ENCODE data around the gene ZMYND11.

The ZMYND11 gene

GRCh38 chr10:266974-267425, 131.7 kb downstream of the ZMYND11 start:
- DNase-seq (ENCODE audit: extremely low read depth, low read depth), result no peak
- TF ChIP-seq, protein P1, sequence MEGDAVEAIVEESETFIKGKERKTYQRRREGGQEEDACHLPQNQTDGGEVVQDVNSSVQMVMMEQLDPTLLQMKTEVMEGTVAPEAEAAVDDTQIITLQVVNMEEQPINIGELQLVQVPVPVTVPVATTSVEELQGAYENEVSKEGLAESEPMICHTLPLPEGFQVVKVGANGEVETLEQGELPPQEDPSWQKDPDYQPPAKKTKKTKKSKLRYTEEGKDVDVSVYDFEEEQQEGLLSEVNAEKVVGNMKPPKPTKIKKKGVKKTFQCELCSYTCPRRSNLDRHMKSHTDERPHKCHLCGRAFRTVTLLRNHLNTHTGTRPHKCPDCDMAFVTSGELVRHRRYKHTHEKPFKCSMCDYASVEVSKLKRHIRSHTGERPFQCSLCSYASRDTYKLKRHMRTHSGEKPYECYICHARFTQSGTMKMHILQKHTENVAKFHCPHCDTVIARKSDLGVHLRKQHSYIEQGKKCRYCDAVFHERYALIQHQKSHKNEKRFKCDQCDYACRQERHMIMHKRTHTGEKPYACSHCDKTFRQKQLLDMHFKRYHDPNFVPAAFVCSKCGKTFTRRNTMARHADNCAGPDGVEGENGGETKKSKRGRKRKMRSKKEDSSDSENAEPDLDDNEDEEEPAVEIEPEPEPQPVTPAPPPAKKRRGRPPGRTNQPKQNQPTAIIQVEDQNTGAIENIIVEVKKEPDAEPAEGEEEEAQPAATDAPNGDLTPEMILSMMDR (IDR thresholded peaks at IDR 0.05; ENCODE audit: low read depth, low read length), result no peak

DNA sequence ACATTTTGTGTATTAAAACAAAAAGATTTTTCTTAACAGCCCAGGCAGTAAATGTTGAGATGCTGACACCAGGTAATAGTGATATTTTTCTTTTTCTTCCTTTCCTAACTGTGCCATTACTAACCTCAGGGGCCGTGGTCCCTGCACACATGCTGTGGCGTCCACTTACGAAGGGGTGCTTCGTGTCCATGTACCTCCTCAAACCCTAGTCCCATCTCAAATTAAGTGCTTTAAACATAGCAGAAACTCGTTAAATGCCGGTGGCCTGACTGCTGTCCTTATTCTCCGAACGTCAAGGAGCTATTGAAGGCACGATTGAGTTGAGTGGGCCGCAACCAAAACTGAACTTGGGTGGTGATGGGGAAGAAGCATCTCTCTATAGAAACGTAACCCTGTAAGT, 132.4 kb downstream of the ZMYND11 start:
- TF ChIP-seq, protein P1 (IDR thresholded peaks at IDR 0.05; ENCODE audit: low read depth, low read length), result no peak
- DNase-seq (ENCODE audit: extremely low read depth, low read depth), result no peak

- no peak for DNase-seq (ENCODE audit: extremely low read depth, low read depth)
- TF ChIP-seq, protein P1 (IDR thresholded peaks at IDR 0.05; ENCODE audit: low read depth, low read length), result no peak
These were observed 134.3 kb downstream of the ZMYND11 start for GRCh38 chr10:269440-270074.

- DNase-seq (ENCODE audit: extremely low read depth, low read depth), result no peak
- TF ChIP-seq, protein P1 (IDR thresholded peaks at IDR 0.05; ENCODE audit: low read depth, low read length), result no peak
These were observed 135.9 kb downstream of the ZMYND11 start for GRCh38 chr10:271201-271600.

DNA sequence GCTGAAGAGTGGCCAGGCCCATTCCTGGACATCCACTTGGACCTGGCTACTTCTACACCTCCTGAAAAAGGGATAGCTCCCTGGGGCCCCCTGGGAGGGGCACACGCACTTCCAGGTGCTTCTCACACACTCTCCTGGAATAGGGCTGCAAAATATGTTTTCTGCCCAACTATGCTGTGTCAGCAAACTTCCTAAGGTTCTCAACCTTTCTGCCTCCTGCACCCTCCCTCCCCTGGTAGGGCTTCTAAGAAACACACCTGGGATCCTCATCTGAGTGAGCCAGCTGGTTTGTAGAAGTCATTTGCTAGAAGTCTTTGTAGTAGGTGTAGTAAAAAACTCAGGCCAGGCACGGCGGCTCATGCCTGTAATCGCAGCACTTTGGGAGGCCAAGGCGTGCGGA, 136.5 kb downstream of the ZMYND11 start:
- no peak for DNase-seq (ENCODE audit: extremely low read depth, low read depth)
- TF ChIP-seq, protein P1 (IDR thresholded peaks at IDR 0.05; ENCODE audit: low read depth, low read length), result no peak

DNA sequence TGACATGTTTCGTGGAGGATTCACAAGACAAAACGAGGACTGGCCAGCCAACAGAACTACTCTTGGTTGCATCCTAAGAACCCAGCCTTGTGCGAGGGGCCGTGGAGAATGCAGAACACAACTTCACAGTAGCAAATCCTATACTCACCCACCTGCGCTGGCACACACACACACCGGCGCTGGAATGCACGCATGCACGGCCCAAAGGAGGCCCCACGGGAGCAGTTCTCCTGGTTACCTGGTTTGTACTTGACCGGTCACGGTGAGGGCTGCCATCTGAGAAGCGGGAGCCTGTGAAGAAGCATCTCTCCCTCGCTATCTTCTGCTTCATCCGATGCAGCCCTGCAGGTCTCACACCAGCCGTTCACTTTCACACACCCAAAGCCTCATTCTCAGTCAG, 137.8 kb downstream of the ZMYND11 start:
- no peak for DNase-seq (ENCODE audit: extremely low read depth, low read depth)
- TF ChIP-seq, protein P1 (IDR thresholded peaks at IDR 0.05; ENCODE audit: low read depth, low read length), result no peak

GRCh38 chr10:274866-275265, 139.6 kb downstream of the ZMYND11 start:
- no peak for DNase-seq (ENCODE audit: extremely low read depth, low read depth)
- TF ChIP-seq, protein P1 (IDR thresholded peaks at IDR 0.05; ENCODE audit: low read depth, low read length), result no peak

All from AG09319 (cell line).